T-cell (primary cell): ENCODE data around the gene KCNIP4. TPM values are rescaled to one million over a fixed set of nuclear protein-coding genes. Genes with fewer than 3 reads are reported as not detected.

Experiments used
- ATAC-seq, 4 experiments: fragments of 200-7000 bp in 3 of 4; fragments of 150-1000 bp in 1 of 4; cut with Tn5 transposase; replicated peaks in 1 of 4; 1 replicate in 3 of 4; 2 replicates in 1 of 4; pipeline ENCODE4 v1.10.0; 2021; ENCODE audit warnings: moderate library complexity in 3 of 4, mild to moderate bottlenecking in 2 of 4, moderate number of reproducible peaks in 1 of 4
- CTCF ChIA-PET, 2 donors: fragments of 300-600 bp; sonication (Branson Sonifier 250); formaldehyde crosslinking; loops; one replicate each; lab custom pipeline; 2022; ENCODE audit warnings: antibody characterized with exemption in 2 of 2; lab: Charles Lee
- POLR2A ChIA-PET, 2 donors: fragments of 300-600 bp; sonication (Branson Sonifier 250); formaldehyde crosslinking; loops; one replicate each; lab custom pipeline; 2022; ENCODE audit warnings: antibody characterized with exemption in 2 of 2; lab: Charles Lee
- DNase-seq, 35 experiments: peaks; one replicate each; pipeline versions ENCODE4 v3.0.0 to v3.0.0-alpha.2; 2013 to 2023
- H3K27ac ChIP-seq: one replicate; pipeline ENCODE4 v1.5.1; 2013; ENCODE audit warnings: low read length
- H3K27me3 ChIP-seq, 2 experiments: replicated peaks in 1 of 2; 1 replicate in 1 of 2; 2 replicates in 1 of 2; pipeline versions ENCODE4 v1.6.1 to v1.7.0; 2013; ENCODE audit warnings: low read length in 1 of 2, mixed read lengths in 1 of 2; ENCODE audit not compliant: control insufficient read depth in 2 of 2, insufficient read depth in 2 of 2; ENCODE audit errors: extremely low read depth in 1 of 2
- H3K36me3 ChIP-seq, 2 donors: 1 replicate in 1 of 2; 2 replicates in 1 of 2; pipeline versions ENCODE4 v1.6.1 to v1.7.0; 2013; ENCODE audit warnings: low read length in 1 of 2; ENCODE audit not compliant: control insufficient read depth in 2 of 2, insufficient read depth in 1 of 2; ENCODE audit errors: extremely low read depth in 1 of 2
- H3K4me1 ChIP-seq, 2 experiments: 1 replicate in 1 of 2; 2 replicates in 1 of 2; pipeline versions ENCODE4 v1.6.1 to v1.7.0; 2013; ENCODE audit warnings: low read length in 2 of 2, mixed read lengths in 1 of 2; ENCODE audit not compliant: insufficient read depth in 2 of 2, control insufficient read depth in 1 of 2; ENCODE audit errors: extremely low read depth in 1 of 2
- H3K4me3 ChIP-seq, 2 donors: 1 replicate in 1 of 2; 2 replicates in 1 of 2; pipeline versions ENCODE4 v1.5.1 to v1.7.0; 2013; ENCODE audit warnings: mild to moderate bottlenecking in 2 of 2, low read length in 1 of 2, moderate library complexity in 1 of 2; ENCODE audit not compliant: control insufficient read depth in 1 of 2; ENCODE audit errors: extremely low read depth in 1 of 2
- H3K9me3 ChIP-seq: 2 replicates; pipeline ENCODE4 v1.7.0; 2013
- H3K27ac Mint-ChIP-seq, 2 donors: one replicate each; pipeline ENCODE4 v1.8.0; 2020 to 2021; ENCODE audit warnings: mild to moderate bottlenecking in 2 of 2, mixed read lengths in 2 of 2
- H3K27me3 Mint-ChIP-seq, 2 donors: one replicate each; pipeline ENCODE4 v1.8.0; 2021 to 2022; ENCODE audit warnings: mixed read lengths in 2 of 2
- H3K36me3 Mint-ChIP-seq: one replicate; pipeline ENCODE4 v1.8.0; 2021; ENCODE audit warnings: mixed read lengths
- H3K4me1 Mint-ChIP-seq, 3 donors: one replicate each; pipeline ENCODE4 v1.8.0; 2020 to 2022; ENCODE audit warnings: mixed read lengths in 3 of 3, mild to moderate bottlenecking in 1 of 3
- H3K4me3 Mint-ChIP-seq, 3 donors: one replicate each; pipeline ENCODE4 v1.8.0; 2020 to 2022; ENCODE audit warnings: mild to moderate bottlenecking in 3 of 3, mixed read lengths in 3 of 3, moderate library complexity in 3 of 3
- H3K9me3 Mint-ChIP-seq, 3 donors: one replicate each; pipeline ENCODE4 v1.8.0; 2020 to 2022; ENCODE audit warnings: mixed read lengths in 3 of 3
- WGBS: methylation state at CpG from one replicate; pipeline ENCODE4 v1.1.5; 2013; ENCODE audit warnings: missing lambda C conversion rate; ENCODE audit not compliant: insufficient coverage; 5-methylcytosine and 5-hydroxymethylcytosine counted together
- total RNA-seq, 35 experiments: library from RNA in 6 of 35; stranded (reverse) in 6 of 35; fragments of 120-200 nt in 1 of 35; gene quantifications; one replicate each; pipeline versions ENCODE4 v1.2.1 to v1.2.4 and lab custom pipeline; 2013 to 2026

The KCNIP4 gene
- total RNA-seq, 5 donors from 2014 or later (not counting 1 experiment from before 2014, with no cell fraction given): not detected

DNA sequence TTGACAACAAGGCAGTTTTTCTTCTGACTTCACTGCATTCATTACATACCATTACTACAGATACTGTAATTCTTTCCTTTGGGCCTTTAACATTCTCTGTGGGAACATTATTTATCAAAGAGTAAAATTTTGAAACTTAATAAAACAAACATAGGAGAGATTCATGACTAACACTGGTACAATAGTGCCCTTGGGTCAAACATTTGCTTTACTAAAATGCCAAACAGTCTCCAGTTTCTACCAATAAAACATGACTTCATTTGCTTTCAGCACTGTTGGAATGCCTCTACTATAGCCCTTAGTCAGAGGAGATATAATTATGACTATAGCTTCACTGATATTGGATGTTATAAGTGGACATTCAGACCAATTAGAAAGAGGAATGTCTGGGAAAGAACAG is 766.9 kb downstream of the KCNIP4 start:
- H3K36me3 ChIP-seq: no peaks in the 10 kb centered on the region
- Mint-ChIP-seq H3K4me1 (no peaks in the 10 kb centered on the region), H3K36me3 (no peaks in the 10 kb centered on the region), H3K27ac (no peak overlapping the region), H3K9me3 (peaks cover 4 to 22% (median 10%) of the 10 kb centered on the region in 3 donors), H3K4me3 (no peak overlapping the region), H3K27me3 (no peaks in the 10 kb centered on the region)
- ChIA-PET POLR2A (no interaction called here), CTCF (no interaction called here)
- H3K4me1 ChIP-seq: no peaks in the 10 kb centered on the region
- H3K27ac ChIP-seq: no peak overlapping the region
- H3K27me3 ChIP-seq: no peaks in the 10 kb centered on the region
- H3K9me3 ChIP-seq: no peaks in the 10 kb centered on the region
- no peak for ATAC-seq
- no peak for DNase-seq
- no peak overlapping the region for H3K4me3 ChIP-seq

DNA sequence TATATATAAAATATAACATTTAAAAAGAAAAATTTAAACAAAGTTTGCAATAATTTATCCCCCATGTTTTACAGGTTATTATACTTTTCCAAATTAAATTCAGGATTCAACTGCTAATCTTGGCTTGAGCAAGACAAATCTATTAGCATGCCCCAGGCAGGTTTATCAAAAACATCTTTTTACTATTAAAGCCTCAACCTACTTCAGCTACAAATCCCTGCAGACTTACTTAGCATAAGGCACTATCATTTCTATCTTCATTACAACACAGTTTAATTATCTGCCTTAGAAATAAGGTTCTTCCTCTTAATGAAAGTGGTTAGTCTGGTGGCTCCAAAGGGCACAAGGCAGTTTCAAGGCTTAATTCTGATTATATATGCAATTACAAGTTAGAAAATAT is 770.7 kb downstream of the KCNIP4 start:
- DNase-seq: no peak
- Mint-ChIP-seq H3K27me3 (no peaks in the 10 kb centered on the region), H3K4me3 (no peak overlapping the region), H3K9me3 (peaks cover 4 to 22% (median 5%) of the 10 kb centered on the region in 3 donors), H3K4me1 (no peaks in the 10 kb centered on the region), H3K27ac (no peak overlapping the region), H3K36me3 (no peaks in the 10 kb centered on the region)
- no peak for ATAC-seq
- Histone ChIP-seq H3K9me3 (no peaks in the 10 kb centered on the region), H3K27ac (no peak overlapping the region), H3K4me1 (no peaks in the 10 kb centered on the region), H3K27me3 (no peaks in the 10 kb centered on the region), H3K4me3 (no peak overlapping the region), H3K36me3 (no peaks in the 10 kb centered on the region)
- CTCF ChIA-PET: no interaction called here
- POLR2A ChIA-PET: no interaction called here

DNA sequence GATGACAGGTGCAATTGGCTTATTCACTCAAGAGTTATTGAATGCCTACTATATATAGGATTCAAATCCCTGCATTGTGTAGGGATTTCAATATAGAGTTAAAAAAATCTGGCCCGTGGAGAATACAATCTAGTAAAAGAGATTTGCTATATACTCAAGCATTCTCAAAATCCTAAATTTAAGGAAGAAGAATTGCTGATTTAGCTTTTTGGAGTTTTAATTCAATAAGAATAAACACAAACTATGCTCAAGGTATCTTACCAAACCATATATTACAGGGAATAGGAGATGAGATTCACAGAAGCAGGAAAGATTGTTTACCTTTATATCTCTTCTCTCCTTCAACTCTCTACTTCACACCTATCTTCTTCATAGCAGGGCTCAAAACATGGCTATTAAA is 771.5 kb downstream of the KCNIP4 start:
- H3K4me1 ChIP-seq: no peaks in the 10 kb centered on the region
- Mint-ChIP-seq H3K9me3 (peaks cover 4 to 19% (median 4%) of the 10 kb centered on the region in 3 donors), H3K4me3 (no peak overlapping the region), H3K27me3 (no peaks in the 10 kb centered on the region), H3K27ac (no peak overlapping the region), H3K4me1 (no peaks in the 10 kb centered on the region), H3K36me3 (no peaks in the 10 kb centered on the region)
- ChIA-PET POLR2A (no interaction called here), CTCF (no interaction called here)
- no peaks in the 10 kb centered on the region for H3K9me3 ChIP-seq
- no peaks in the 10 kb centered on the region for H3K36me3 ChIP-seq
- H3K27ac ChIP-seq: no peak overlapping the region
- ATAC-seq: no peak
- WGBS: no CpG with 5 or more reads among the region's 1 CpG
- no peak for DNase-seq
- H3K27me3 ChIP-seq: no peaks in the 10 kb centered on the region
- H3K4me3 ChIP-seq: no peak overlapping the region

DNA sequence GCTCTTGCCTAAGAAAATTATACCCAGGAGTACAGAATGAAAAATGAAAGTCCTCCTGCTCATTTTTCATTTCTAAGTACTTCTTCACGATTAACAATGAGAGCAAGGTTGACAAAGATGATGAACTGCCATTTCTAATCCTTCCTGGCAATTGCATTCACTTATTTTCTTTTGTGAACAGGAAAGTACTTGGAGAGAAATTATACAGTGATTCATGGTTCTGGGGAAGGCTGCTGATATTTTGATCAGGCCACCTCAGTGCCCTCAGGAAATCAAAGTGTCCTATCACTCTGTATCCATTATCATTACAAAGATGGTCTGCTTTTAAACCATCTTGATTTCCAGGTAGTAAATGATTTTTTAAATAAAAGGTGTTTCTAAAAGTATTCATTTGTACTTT is 780.9 kb downstream of the KCNIP4 start:
- Mint-ChIP-seq H3K27ac (no peak overlapping the region), H3K9me3 (peaks cover 0 to 4% (median 0%) of the 10 kb centered on the region in 3 donors), H3K36me3 (no peaks in the 10 kb centered on the region), H3K4me3 (no peak overlapping the region), H3K4me1 (no peaks in the 10 kb centered on the region), H3K27me3 (no peaks in the 10 kb centered on the region)
- CTCF ChIA-PET: no interaction called here
- no peak overlapping the region for H3K27ac ChIP-seq
- no peaks in the 10 kb centered on the region for H3K36me3 ChIP-seq
- no peak overlapping the region for H3K4me3 ChIP-seq
- WGBS: no CpG with 5 or more reads among the region's 1 CpG
- no peaks in the 10 kb centered on the region for H3K4me1 ChIP-seq
- no peak for ATAC-seq
- POLR2A ChIA-PET: no interaction called here
- H3K27me3 ChIP-seq: no peaks in the 10 kb centered on the region
- no peak for DNase-seq
- H3K9me3 ChIP-seq: no peaks in the 10 kb centered on the region

DNA sequence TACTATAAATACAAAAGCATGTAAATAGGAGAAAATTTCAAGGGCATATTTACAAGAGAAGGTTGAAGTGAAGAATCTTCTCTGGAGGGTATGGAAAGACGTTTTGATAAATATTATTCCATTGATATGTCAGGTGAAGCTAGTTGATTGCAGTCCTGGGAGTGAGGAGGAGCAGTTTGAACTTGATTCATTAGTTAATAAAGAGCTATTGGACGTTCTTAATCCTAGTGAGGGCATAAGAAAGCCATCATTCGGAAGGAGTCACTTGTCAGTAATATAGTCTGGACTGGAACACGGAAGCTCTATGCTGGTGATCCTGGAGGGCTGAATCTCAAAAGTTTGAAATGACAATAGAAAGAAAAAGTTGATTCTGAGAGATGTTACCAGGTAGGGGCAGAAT is 793.2 kb downstream of the KCNIP4 start:
- Histone ChIP-seq H3K4me3 (no peak overlapping the region), H3K36me3 (no peaks in the 10 kb centered on the region), H3K9me3 (no peaks in the 10 kb centered on the region), H3K27ac (no peak overlapping the region), H3K27me3 (no peaks in the 10 kb centered on the region), H3K4me1 (no peaks in the 10 kb centered on the region)
- Mint-ChIP-seq H3K4me3 (no peak overlapping the region), H3K27me3 (no peaks in the 10 kb centered on the region), H3K4me1 (no peaks in the 10 kb centered on the region), H3K27ac (no peak overlapping the region), H3K36me3 (no peaks in the 10 kb centered on the region), H3K9me3 (peaks cover 3 to 10% (median 5%) of the 10 kb centered on the region in 3 donors)
- ATAC-seq: no peak
- ChIA-PET POLR2A (no interaction called here), CTCF (no interaction called here)
- WGBS: 61% methylated on average over 4 of the region's 4 CpGs
- DNase-seq: no peak

DNA sequence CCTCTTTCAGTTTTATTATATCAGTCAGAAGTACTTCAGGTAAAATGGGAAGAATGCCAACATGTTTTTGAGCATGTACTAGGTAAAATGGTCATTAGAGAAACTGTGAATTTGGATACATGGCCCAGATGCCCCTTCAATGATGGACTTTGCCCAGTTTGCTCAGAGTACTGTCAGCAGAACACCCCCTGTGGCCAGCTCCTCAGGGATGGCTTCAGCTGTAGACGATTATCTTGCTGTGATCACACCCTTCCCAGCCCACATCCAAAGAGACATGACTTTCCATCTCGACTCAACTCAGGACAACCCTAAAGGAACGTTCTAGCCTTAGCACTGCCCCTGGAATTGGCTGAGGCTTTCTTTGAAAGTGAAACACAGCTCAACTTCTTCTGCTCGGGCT is 809.2 kb downstream of the KCNIP4 start:
- H3K27me3 Mint-ChIP-seq: no peaks in the 10 kb centered on the region
- ATAC-seq (no peak), DNase-seq (no peak)
- no peak overlapping the region for H3K27ac Mint-ChIP-seq
- H3K4me1 Mint-ChIP-seq: no peaks in the 10 kb centered on the region
- Histone ChIP-seq H3K4me1 (no peaks in the 10 kb centered on the region), H3K4me3 (no peak overlapping the region), H3K9me3 (no peaks in the 10 kb centered on the region), H3K36me3 (no peaks in the 10 kb centered on the region), H3K27ac (no peak overlapping the region), H3K27me3 (no peaks in the 10 kb centered on the region)
- H3K4me3 Mint-ChIP-seq: no peak overlapping the region
- H3K36me3 Mint-ChIP-seq: no peaks in the 10 kb centered on the region
- ChIA-PET POLR2A (no interaction called here), CTCF (no interaction called here)
- peaks cover 0 to 6% (median 2%) of the 10 kb centered on the region in 3 donors for H3K9me3 Mint-ChIP-seq
- WGBS: 74% methylated on average over 3 of the region's 4 CpGs

DNA sequence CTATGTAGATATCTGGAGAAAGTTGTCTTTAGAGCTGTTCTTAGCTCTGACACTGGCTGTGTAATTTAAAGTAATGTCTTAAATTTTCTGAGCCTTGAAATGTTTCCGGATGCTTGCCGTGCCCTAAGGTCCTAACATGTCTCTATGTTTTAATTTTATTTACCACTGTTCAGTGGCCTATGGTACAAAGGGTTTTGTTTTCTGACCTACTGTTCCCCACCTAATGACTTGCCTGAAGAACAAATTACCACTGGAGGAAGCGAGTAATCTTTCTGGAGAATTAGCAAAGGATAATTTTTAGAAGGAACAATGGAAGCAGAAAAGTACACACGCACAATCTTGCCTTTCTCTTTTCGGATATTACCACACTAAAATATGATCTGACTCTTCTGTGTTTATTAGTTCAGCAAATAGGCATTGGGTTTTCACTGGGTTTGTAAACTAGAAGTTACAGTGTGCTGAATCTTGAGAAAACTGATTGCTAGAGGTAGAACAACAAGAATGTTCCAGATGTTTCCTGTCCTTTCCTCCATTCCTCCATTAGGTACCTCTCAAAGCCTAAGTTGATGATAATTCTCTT is 812.4 kb downstream of the KCNIP4 start:
- Histone ChIP-seq H3K4me1 (no peaks in the 10 kb centered on the region), H3K27ac (no peak overlapping the region), H3K36me3 (no peaks in the 10 kb centered on the region), H3K4me3 (no peak overlapping the region), H3K27me3 (no peaks in the 10 kb centered on the region), H3K9me3 (no peaks in the 10 kb centered on the region)
- H3K27ac Mint-ChIP-seq: no peak overlapping the region
- ChIA-PET CTCF (interaction anchor here in 1 of 2 donors (3.9 kb wide), 1 partner anchor 362 kb away, joined by 29 read pairs; no protein-coding TSS in a partner anchor), POLR2A (no interaction called here)
- H3K36me3 Mint-ChIP-seq: no peaks in the 10 kb centered on the region
- DNase-seq (no peak), ATAC-seq (no peak)
- no peaks in the 10 kb centered on the region for H3K27me3 Mint-ChIP-seq
- H3K4me1 Mint-ChIP-seq: no peaks in the 10 kb centered on the region
- H3K4me3 Mint-ChIP-seq: no peak overlapping the region
- no CpG with 5 or more reads among the region's 5 CpGs for WGBS
- peaks cover 0 to 3% (median 2%) of the 10 kb centered on the region in 3 donors for H3K9me3 Mint-ChIP-seq
